Spleen (tissue), 11 donors: ENCODE measurements around the gene KLHL22. TPM values are rescaled to one million over a fixed set of nuclear protein-coding genes. Genes with fewer than 3 reads are reported as not detected.

Experiments
- DNase-seq: peaks from one replicate; pipeline ENCODE4 v3.0.0-alpha.2; 2020
- H3K27ac ChIP-seq, 8 donors: fragments of 200-600 bp; sonication (generic) in 7 of 8; 1 replicate in 4 of 8; 2 replicates in 4 of 8; pipeline versions ENCODE4 v1.5.0 to v1.8.0; 2016 to 2021; ENCODE audit warnings: inconsistent platforms in 4 of 8, mild to moderate bottlenecking in 4 of 8, moderate library complexity in 1 of 8
- H3K27me3 ChIP-seq, 7 donors: fragments of 200-600 bp; sonication (generic) in 6 of 7; replicated peaks in 1 of 7; 1 replicate in 4 of 7; 2 replicates in 3 of 7; pipeline versions ENCODE4 v1.5.0 to v1.8.0; 2016 to 2021; ENCODE audit warnings: inconsistent platforms in 3 of 7, mild to moderate bottlenecking in 1 of 7
- H3K36me3 ChIP-seq, 6 donors: fragments of 200-600 bp; sonication (generic) in 5 of 6; 1 replicate in 4 of 6; 2 replicates in 2 of 6; pipeline versions ENCODE4 v1.5.0 to v1.8.0; 2016 to 2021; ENCODE audit warnings: inconsistent platforms in 2 of 6
- H3K4me1 ChIP-seq, 6 donors: fragments of 200-600 bp; sonication (generic) in 5 of 6; 1 replicate in 3 of 6; 2 replicates in 3 of 6; pipeline versions ENCODE4 v1.5.0 to v1.8.0; 2016 to 2021; ENCODE audit warnings: inconsistent platforms in 3 of 6
- H3K4me3 ChIP-seq, 8 donors: fragments of 200-600 bp; sonication (generic) in 7 of 8; 1 replicate in 4 of 8; 2 replicates in 4 of 8; pipeline versions ENCODE4 v1.5.0 to v1.8.0; 2016 to 2021; ENCODE audit warnings: inconsistent platforms in 4 of 8, mild to moderate bottlenecking in 4 of 8, moderate library complexity in 2 of 8
- H3K9me3 ChIP-seq, 8 donors: fragments of 200-600 bp; sonication (generic) in 7 of 8; 1 replicate in 4 of 8; 2 replicates in 4 of 8; pipeline versions ENCODE4 v1.5.0 to v1.8.0; 2016 to 2021; ENCODE audit warnings: inconsistent platforms in 4 of 8
- CTCF ChIP-seq, 11 experiments: fragments of 200-600 bp in 7 of 11; fragments of 450-650 bp in 4 of 11; sonication (generic) in 4 of 11; IDR thresholded peaks in 8 of 11; conservative IDR thresholded peaks in 3 of 11; 1 replicate in 7 of 11; 2 replicates in 4 of 11; pipeline versions ENCODE4 v1.4.0 to v1.8.0; 2016 to 2021; ENCODE audit warnings: antibody characterized with exemption in 11 of 11, inconsistent platforms in 4 of 11, mild to moderate bottlenecking in 1 of 11
- POLR2A ChIP-seq, 3 donors: fragments of 450-650 bp; IDR thresholded peaks; one replicate each; pipeline ENCODE4 v1.5.1; 2017; ENCODE audit warnings: antibody characterized with exemption in 3 of 3, mild to moderate bottlenecking in 1 of 3
- POLR2AphosphoS5 ChIP-seq, 3 donors: sonication (generic); formaldehyde crosslinking; IDR thresholded peaks; one replicate each; pipeline ENCODE4 v1.5.1; 2017; ENCODE audit warnings: antibody characterized with exemption in 3 of 3
- WGBS, 5 donors: extraction: QIAGEN DNeasy Blood & Tissue Kit in 3 of 5; methylation state at CpG; one replicate each; pipeline versions ENCODE4 v1.1.5 to v1.1.7; 2013 to 2018; 5-methylcytosine and 5-hydroxymethylcytosine counted together
- intact Hi-C: fragments of 100-400 bp; cut with DNase I; formaldehyde crosslinking; loops from one replicate; pipeline ENCODE4 v1.15.0; 2023; ENCODE audit warnings: low total_unique reads
- polyA plus RNA-seq, 3 donors: library from polyadenylated mRNA; stranded (reverse); fragments of 200-250 nt; gene quantifications; one replicate each; pipeline ENCODE4 v1.2.1, GENCODE V29; 2013
- total RNA-seq, 7 donors: library from RNA; depleted of rRNA in 3 of 7; stranded (reverse); fragments of >200 nt in 3 of 7; fragmentation: NEBNext Ultra II Directional in 4 of 7; extraction: Animal tissue kit (Norgen Biotek cat#: 25700) in 4 of 7; gene quantifications; one replicate each; pipeline versions ENCODE4 v1.1.0 to v1.2.1, GENCODE V29; 2016 to 2021
- donor health status: healthy with polysubstance abuse.
- donor health status: DM: no; HTN: no; CAD: no; lungs with moderate emphysema.
- donor health status: DM: no; HTN: no; CAD: no.
- donor health status: Bipolar disorder and iron deficiency.
- donor health status: healthy.
- donor health status: DM: no; HTN: no; CAD: no.
- donor health status: DM: yes; HTN: yes; CAD: no.

The KLHL22 gene
- total and polyA plus RNA-seq, 10 donors = 14.0 to 40.6 (median 28.6) TPM

GRCh38 chr22:20398420-20398819, 97.2 kb downstream of the KLHL22 start:
- peaks cover 0 to 29% (median 8%) of the 10 kb centered on the region in 6 donors for H3K36me3 ChIP-seq
- H3K4me1 ChIP-seq = peaks cover 10 to 43% (median 24%) of the 10 kb centered on the region in 6 donors
- no peaks in the 10 kb centered on the region for H3K9me3 ChIP-seq
- DNase-seq = no peak
- intact Hi-C loops = no loop called here
- no peak for TF ChIP-seq CTCF (IDR thresholded peaks at IDR 0.05 in 8 of 11, conservative IDR thresholded peaks at IDR 0.05 in 3 of 11)
- no peak for TF ChIP-seq POLR2AphosphoS5 (IDR thresholded peaks at IDR 0.05)
- TF ChIP-seq POLR2A (IDR thresholded peaks at IDR 0.05) = no peak
- H3K27ac ChIP-seq = no peak overlapping the region
- no peak overlapping the region for H3K4me3 ChIP-seq
- 95 to 97% (median 96%) methylated on average over 5 of the region's 5 CpGs for WGBS, 5 donors
- no peaks in the 10 kb centered on the region for H3K27me3 ChIP-seq

- peaks cover 10 to 43% (median 29%) of the 10 kb centered on the region in 6 donors for H3K4me1 ChIP-seq
- no peak overlapping the region for H3K27ac ChIP-seq
- H3K27me3 ChIP-seq = no peaks in the 10 kb centered on the region
- WGBS, 5 donors = 76 to 93% (median 82%) methylated on average over 2 of the region's 2 CpGs
- no peak for DNase-seq
- no peaks in the 10 kb centered on the region for H3K9me3 ChIP-seq
- TF ChIP-seq CTCF (IDR thresholded peaks at IDR 0.05 in 8 of 11, conservative IDR thresholded peaks at IDR 0.05 in 3 of 11) (no peak), POLR2A (IDR thresholded peaks at IDR 0.05) (no peak), POLR2AphosphoS5 (IDR thresholded peaks at IDR 0.05) (no peak)
- peaks cover 0 to 23% (median 8%) of the 10 kb centered on the region in 6 donors for H3K36me3 ChIP-seq
- H3K4me3 ChIP-seq = no peak overlapping the region
- intact Hi-C loops = no loop called here
Measured at GRCh38 chr22:20397498-20397897, 98.1 kb downstream of the KLHL22 start.

GRCh38 chr22:20396639-20397038, 99.0 kb downstream of the KLHL22 start:
- no peak for DNase-seq
- intact Hi-C loops = no loop called here
- no peaks in the 10 kb centered on the region for H3K9me3 ChIP-seq
- H3K27ac ChIP-seq = no peak overlapping the region
- no peak overlapping the region for H3K4me3 ChIP-seq
- TF ChIP-seq POLR2A (IDR thresholded peaks at IDR 0.05) (no peak), CTCF (IDR thresholded peaks at IDR 0.05 in 8 of 11, conservative IDR thresholded peaks at IDR 0.05 in 3 of 11) (no peak), POLR2AphosphoS5 (IDR thresholded peaks at IDR 0.05) (no peak)
- peaks cover 10 to 43% (median 29%) of the 10 kb centered on the region in 6 donors for H3K4me1 ChIP-seq
- 79 to 91% (median 88%) methylated on average over 1 of the region's 1 CpG for WGBS, 5 donors
- peaks cover 0 to 15% (median 8%) of the 10 kb centered on the region in 6 donors for H3K36me3 ChIP-seq
- no peaks in the 10 kb centered on the region for H3K27me3 ChIP-seq

- no peak for DNase-seq
- no peak overlapping the region for H3K4me3 ChIP-seq
- no peaks in the 10 kb centered on the region for H3K9me3 ChIP-seq
- no peak overlapping the region for H3K27ac ChIP-seq
- intact Hi-C loops = no loop called here
- peaks cover 10 to 38% (median 29%) of the 10 kb centered on the region in 6 donors for H3K4me1 ChIP-seq
- no peaks in the 10 kb centered on the region for H3K27me3 ChIP-seq
- TF ChIP-seq POLR2A (IDR thresholded peaks at IDR 0.05) (no peak), CTCF (IDR thresholded peaks at IDR 0.05 in 8 of 11, conservative IDR thresholded peaks at IDR 0.05 in 3 of 11) (no peak), POLR2AphosphoS5 (IDR thresholded peaks at IDR 0.05) (no peak)
- peaks cover 0 to 8% (median 4%) of the 10 kb centered on the region in 6 donors for H3K36me3 ChIP-seq
- 41 to 58% (median 51%) methylated on average over 2 of the region's 2 CpGs for WGBS, 5 donors
Measured at GRCh38 chr22:20395907-20396287, 99.7 kb downstream of the KLHL22 start.
